Thyroid gland (tissue), 4 donors: ENCODE measurements around the gene BLTP3A.

Experiments
- CTCF ChIP-seq, 6 experiments: fragments of 200-600 bp in 3 of 6; fragments of 450-650 bp in 3 of 6; sonication (generic) in 3 of 6; IDR thresholded peaks; one replicate each; pipeline ENCODE4 v1.5.1; 2016 to 2019; ENCODE audit warnings: antibody characterized with exemption in 6 of 6, mild to moderate bottlenecking in 2 of 6, inconsistent platforms in 1 of 6, moderate library complexity in 1 of 6
- POLR2A ChIP-seq, 2 donors: fragments of 450-650 bp; IDR thresholded peaks; one replicate each; pipeline ENCODE4 v1.6.1; 2017; ENCODE audit warnings: antibody characterized with exemption in 2 of 2, mild to moderate bottlenecking in 2 of 2, moderate library complexity in 1 of 2

- no peak for TF ChIP-seq CTCF (IDR thresholded peaks at IDR 0.05)
- no peak for TF ChIP-seq POLR2A (IDR thresholded peaks at IDR 0.05)
Measured at GRCh38 chr6:34836451-34836850, 44.6 kb downstream of the BLTP3A start.
